Esophagus muscularis mucosa (tissue), 4 donors: ENCODE measurements around the gene KCNQ1. TPM values are rescaled to one million over a fixed set of nuclear protein-coding genes. Genes with fewer than 3 reads are reported as not detected.

Experiments used
- DNase-seq: peaks from one replicate; pipeline ENCODE4 v3.0.0-alpha.2; 2017; ENCODE audit errors: extremely low spot score
- H3K27ac ChIP-seq, 4 donors: fragments of 200-600 bp; sonication (generic); replicated peaks in 1 of 4; 1 replicate in 3 of 4; 2 replicates in 1 of 4; pipeline ENCODE4 v1.5.1; 2016 to 2019; ENCODE audit warnings: mild to moderate bottlenecking in 1 of 4
- H3K27me3 ChIP-seq, 4 donors: fragments of 200-600 bp; sonication (generic); one replicate each; pipeline versions ENCODE4 v1.5.1 to v1.6.0; 2016 to 2019
- H3K36me3 ChIP-seq, 4 donors: fragments of 200-600 bp; sonication (generic); one replicate each; pipeline ENCODE4 v1.5.1; 2016 to 2019
- H3K4me1 ChIP-seq, 4 donors: fragments of 200-600 bp; sonication (generic); one replicate each; pipeline ENCODE4 v1.5.1; 2016 to 2019
- H3K4me3 ChIP-seq, 4 donors: fragments of 200-600 bp; sonication (generic); 1 replicate in 2 of 4; 2 replicates in 2 of 4; pipeline ENCODE4 v1.5.1; 2016 to 2019; ENCODE audit warnings: mild to moderate bottlenecking in 4 of 4, moderate library complexity in 1 of 4
- H3K9me3 ChIP-seq, 4 donors: fragments of 200-600 bp; sonication (generic); 1 replicate in 3 of 4; 2 replicates in 1 of 4; pipeline ENCODE4 v1.5.1; 2016 to 2019
- EP300 ChIP-seq: sonication (generic); formaldehyde crosslinking; IDR thresholded peaks from one replicate; pipeline ENCODE4 v1.6.1; 2017; ENCODE audit warnings: antibody characterized with exemption
- POLR2A ChIP-seq: fragments of 450-650 bp; IDR thresholded peaks from one replicate; pipeline ENCODE4 v1.6.1; 2017; ENCODE audit warnings: antibody characterized with exemption, moderate library complexity, mild to moderate bottlenecking, low read depth
- POLR2AphosphoS5 ChIP-seq, 2 donors: sonication (generic); formaldehyde crosslinking; IDR thresholded peaks; one replicate each; pipeline ENCODE4 v1.6.1; 2017; ENCODE audit warnings: antibody characterized with exemption in 2 of 2
- WGBS: methylation state at CpG from one replicate; pipeline ENCODE4 v1.1.5; 2018; 5-methylcytosine and 5-hydroxymethylcytosine counted together
- intact Hi-C: fragments of 100-400 bp; cut with DNase I; formaldehyde crosslinking; loops from one replicate; pipeline ENCODE4 v1.15.1; 2023
- total RNA-seq, 4 donors: library from RNA; depleted of rRNA; stranded (reverse); fragments of >200 nt; gene quantifications; one replicate each; pipeline versions ENCODE4 v1.1.0 to v1.2.1, GENCODE V29; 2016
- TF ChIP-seq, protein P1 (sequence below), 3 experiments: fragments of 200-600 bp in 2 of 3; fragments of 450-650 bp in 1 of 3; sonication (generic) in 2 of 3; IDR thresholded peaks; one replicate each; pipeline ENCODE4 v1.5.1; 2017 to 2019; ENCODE audit warnings: antibody characterized with exemption in 3 of 3, mild to moderate bottlenecking in 2 of 3, moderate library complexity in 1 of 3

The KCNQ1 gene
- total RNA-seq, 4 donors from 2014 or later = 2.1 to 5.9 (median 4.3) TPM

DNA sequence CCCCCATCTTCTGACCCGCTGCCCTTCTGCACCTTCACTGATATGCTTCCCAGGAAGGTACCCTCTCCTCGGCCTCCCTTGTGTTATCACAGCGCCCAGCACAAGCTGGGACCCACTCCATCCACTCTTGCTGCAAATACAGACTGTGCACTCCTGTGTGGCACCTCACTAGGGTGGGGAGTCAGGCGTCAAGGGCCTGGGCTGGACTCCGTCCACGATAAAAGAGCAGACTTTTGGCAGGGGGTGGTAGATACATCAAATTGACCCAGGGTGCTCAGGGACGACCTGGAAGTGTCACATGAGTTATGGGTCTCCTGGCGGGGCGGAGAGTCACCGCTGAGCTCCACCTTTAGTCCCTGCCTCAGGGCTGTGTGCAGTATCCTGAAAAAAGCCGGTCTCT is 1.4 kb upstream of the KCNQ1 start:
- no peak for TF ChIP-seq EP300
- TF ChIP-seq, protein P1, sequence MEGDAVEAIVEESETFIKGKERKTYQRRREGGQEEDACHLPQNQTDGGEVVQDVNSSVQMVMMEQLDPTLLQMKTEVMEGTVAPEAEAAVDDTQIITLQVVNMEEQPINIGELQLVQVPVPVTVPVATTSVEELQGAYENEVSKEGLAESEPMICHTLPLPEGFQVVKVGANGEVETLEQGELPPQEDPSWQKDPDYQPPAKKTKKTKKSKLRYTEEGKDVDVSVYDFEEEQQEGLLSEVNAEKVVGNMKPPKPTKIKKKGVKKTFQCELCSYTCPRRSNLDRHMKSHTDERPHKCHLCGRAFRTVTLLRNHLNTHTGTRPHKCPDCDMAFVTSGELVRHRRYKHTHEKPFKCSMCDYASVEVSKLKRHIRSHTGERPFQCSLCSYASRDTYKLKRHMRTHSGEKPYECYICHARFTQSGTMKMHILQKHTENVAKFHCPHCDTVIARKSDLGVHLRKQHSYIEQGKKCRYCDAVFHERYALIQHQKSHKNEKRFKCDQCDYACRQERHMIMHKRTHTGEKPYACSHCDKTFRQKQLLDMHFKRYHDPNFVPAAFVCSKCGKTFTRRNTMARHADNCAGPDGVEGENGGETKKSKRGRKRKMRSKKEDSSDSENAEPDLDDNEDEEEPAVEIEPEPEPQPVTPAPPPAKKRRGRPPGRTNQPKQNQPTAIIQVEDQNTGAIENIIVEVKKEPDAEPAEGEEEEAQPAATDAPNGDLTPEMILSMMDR (IDR thresholded peaks at IDR 0.05) = no peak
- TF ChIP-seq POLR2AphosphoS5 (IDR thresholded peaks at IDR 0.05) = no peak
- TF ChIP-seq POLR2A = no peak
- Histone ChIP-seq H3K27me3 (peaks cover 0 to 80% (median 24%) of the 10 kb centered on the region in 4 donors), H3K36me3 (no peaks in the 10 kb centered on the region), H3K9me3 (peaks cover 0 to 9% (median 0%) of the 10 kb centered on the region in 4 donors), H3K4me3 (no peak overlapping the region), H3K4me1 (peaks cover 23 to 32% (median 27%) of the 10 kb centered on the region in 4 donors), H3K27ac (no peak overlapping the region)
- WGBS = 46% methylated on average over 10 of the region's 11 CpGs
- no peak for DNase-seq
- intact Hi-C loops = no loop called here

DNA sequence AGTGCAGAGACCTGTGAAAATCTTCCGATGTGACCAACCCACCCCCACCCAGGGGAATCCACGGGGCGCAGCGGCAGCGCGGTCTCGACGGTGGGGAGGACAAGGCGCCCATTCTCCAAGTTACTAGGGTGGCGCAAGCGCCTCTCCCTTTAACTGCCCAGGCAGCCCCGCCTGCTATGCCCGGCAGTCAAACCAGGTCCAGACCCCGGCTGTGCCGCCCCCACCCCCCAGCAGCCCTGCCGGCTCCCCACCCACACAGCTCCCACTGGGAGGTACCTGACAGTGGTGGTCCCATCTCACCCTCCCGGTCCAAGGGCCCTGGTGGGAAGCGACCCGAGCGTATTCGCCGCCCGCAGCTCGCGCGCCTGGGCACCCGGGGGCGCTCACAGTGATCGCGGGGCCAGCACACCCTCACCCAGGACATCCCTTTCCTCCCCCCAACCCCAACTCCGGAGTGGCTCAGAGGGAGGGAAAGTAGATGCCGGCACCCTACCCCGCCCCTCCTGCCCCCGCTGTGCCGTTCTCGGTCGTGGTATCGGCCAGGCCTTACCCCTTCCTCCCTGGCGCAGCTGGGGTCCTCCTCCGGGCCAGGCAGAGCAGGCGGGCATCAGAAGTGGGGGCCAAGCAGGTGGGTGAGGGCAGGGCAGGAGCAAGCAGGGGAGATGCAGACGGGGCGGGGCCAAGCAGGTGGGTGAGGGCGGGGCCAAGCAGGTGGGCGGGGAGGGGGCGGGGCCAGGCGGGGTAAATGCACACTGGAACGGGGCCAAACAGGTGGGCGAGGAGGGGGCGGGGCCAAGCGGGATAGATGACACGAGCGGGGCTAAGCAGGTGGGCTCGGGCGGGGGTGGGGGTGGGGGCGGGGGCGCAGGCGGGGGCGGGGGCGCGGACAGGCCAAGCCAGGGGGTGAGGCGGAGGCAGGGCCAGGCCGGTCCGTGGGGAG is 657 bp upstream of the KCNQ1 start, which contains the start of gene TRPM5:
TSS of gene TRPM5 (minus strand) at position 634 of the 940 bp plus-strand sequence. CDS start 21,478 bp downstream, outside the sequence.
- H3K27me3 ChIP-seq = peaks cover 0 to 86% (median 24%) of the 10 kb centered on the region in 4 donors
- H3K9me3 ChIP-seq = peaks cover 0 to 9% (median 0%) of the 10 kb centered on the region in 4 donors
- intact Hi-C loops = no loop called here
- no peak within 1 kb of the TSS for H3K27ac ChIP-seq
- no peaks in the 10 kb centered on the region for H3K36me3 ChIP-seq
- DNase-seq = no peak
- H3K4me1 ChIP-seq = peaks cover 25 to 32% (median 28%) of the 10 kb centered on the region in 4 donors
- H3K4me3 ChIP-seq = peak within 1 kb of the TSS; percentile 39 to 60 (median 43)
- WGBS = 0% methylated on average over 1 of the region's 64 CpGs
- TF ChIP-seq EP300 (no peak), POLR2AphosphoS5 (IDR thresholded peaks at IDR 0.05) (no peak), POLR2A (no peak)
- TF ChIP-seq, protein P1 (IDR thresholded peaks at IDR 0.05) = no peak

DNA sequence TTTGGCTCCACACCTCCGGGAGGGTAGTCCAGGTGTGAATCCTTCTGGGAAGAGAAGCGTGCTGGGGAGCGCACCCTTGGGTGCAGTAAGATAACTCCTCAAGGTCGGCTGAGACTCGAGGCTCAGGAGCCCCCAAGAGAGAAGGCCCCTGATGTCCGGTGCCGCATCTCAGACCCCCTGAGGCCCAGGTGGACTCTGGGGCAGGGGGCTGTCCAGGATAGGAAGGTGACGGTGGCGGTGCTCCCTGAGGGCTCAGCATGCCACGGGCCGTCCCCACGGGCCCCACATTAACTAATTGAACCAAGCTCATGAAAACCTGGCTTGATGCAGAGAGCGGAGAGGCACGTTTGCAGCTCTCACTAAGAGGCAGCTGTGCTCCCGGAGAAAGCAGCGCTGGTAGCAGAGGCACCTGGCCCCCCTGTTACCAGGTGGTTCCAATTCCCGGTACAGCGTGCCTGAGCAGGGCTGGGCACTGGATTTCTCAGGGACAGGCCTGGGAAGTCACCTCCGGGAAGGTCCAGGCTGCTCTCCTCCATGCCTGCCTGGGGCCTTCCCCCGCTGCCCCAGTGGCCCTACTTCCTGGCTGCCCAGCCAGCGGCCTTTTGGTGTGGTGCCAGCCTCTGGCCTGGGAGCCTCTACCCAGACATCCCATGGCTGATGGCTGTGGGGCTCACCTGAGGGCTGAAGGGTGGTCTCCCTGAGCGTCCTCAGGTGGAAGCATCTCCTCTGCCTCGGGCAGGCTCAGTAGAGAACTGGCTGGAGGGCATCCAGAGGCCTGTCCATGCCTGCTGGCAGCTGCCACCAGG is 1.1 kb downstream of the KCNQ1 start:
- peak overlapping the region; percentile 39 to 60 (median 43) for H3K4me3 ChIP-seq
- no peak for DNase-seq
- H3K27me3 ChIP-seq = peaks cover 0 to 93% (median 24%) of the 10 kb centered on the region in 4 donors
- intact Hi-C loops = no loop called here
- H3K9me3 ChIP-seq = peaks cover 0 to 9% (median 0%) of the 10 kb centered on the region in 4 donors
- no peak overlapping the region for H3K27ac ChIP-seq
- H3K4me1 ChIP-seq = peaks cover 25 to 32% (median 30%) of the 10 kb centered on the region in 4 donors
- no peak for TF ChIP-seq POLR2AphosphoS5 (IDR thresholded peaks at IDR 0.05)
- no peak for TF ChIP-seq EP300
- no peaks in the 10 kb centered on the region for H3K36me3 ChIP-seq
- WGBS = 76% methylated on average over 15 of the region's 23 CpGs

DNA sequence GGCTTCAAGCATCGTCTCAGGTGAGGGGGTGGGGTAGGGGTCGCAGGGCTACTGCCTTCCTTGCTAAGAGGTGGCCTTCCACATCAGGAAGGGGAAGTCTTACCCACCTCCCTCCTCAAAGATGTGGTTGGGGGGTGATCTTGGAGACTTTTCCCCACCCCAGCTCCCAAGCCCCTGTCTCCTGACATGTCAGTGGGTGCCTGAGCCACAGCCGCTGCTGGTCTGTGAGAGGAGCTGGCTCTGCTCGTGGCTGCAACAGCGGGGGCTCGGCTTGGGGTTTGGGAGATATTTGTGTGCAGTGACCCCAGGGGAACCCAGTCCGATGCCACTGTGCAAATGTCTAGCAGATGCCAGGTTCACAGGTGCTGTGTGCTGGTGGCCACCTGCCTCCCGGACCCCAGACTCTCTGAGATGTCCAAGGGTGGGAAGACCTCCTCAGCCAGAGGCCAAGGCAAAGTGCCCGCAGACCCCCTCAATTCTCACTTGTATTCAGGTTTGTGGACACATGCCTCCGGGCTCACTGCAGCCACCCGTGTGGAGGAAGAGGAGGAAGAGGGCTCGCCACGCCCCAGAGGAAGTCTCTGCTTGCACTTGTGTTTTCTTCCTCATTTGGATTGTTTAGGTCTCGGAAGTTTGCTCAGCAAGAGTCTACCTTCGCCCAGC is 1.9 kb downstream of the KCNQ1 start:
- H3K9me3 ChIP-seq = peaks cover 0 to 9% (median 0%) of the 10 kb centered on the region in 4 donors
- H3K4me3 ChIP-seq = peak overlapping the region in 2 of 4 donors; percentile 46 to 60
- H3K36me3 ChIP-seq = no peaks in the 10 kb centered on the region
- peaks cover 25 to 32% (median 30%) of the 10 kb centered on the region in 4 donors for H3K4me1 ChIP-seq
- TF ChIP-seq EP300 (no peak), POLR2A (no peak), POLR2AphosphoS5 (IDR thresholded peaks at IDR 0.05) (no peak)
- TF ChIP-seq, protein P1 (IDR thresholded peaks at IDR 0.05) = no peak
- DNase-seq = no peak
- H3K27ac ChIP-seq = no peak overlapping the region
- intact Hi-C loops = no loop called here
- WGBS = 82% methylated on average over 10 of the region's 15 CpGs
- peaks cover 0 to 93% (median 24%) of the 10 kb centered on the region in 4 donors for H3K27me3 ChIP-seq
